Measurements from ENCODE around the gene APLNR.
A peak's percentile ranks its signal among the peaks of the same experiment; 100 is the strongest.

Gene APLNR

GRCh38 chr11:57213342-57214097, 23.5 kb downstream of the APLNR start:
- peak; percentile 32 for DNase-seq (ENCODE audit: low read depth)
- TF ChIP-seq CTCF (conservative IDR thresholded peaks at IDR 0.05; ENCODE audit: control insufficient read depth, insufficient read depth, low read depth, low read length), result no peak
- no peak overlapping the region for H3K4me3 ChIP-seq (ENCODE audit: control insufficient read depth, low read depth, low read length)

GRCh38 chr11:57210781-57211180, 26.3 kb downstream of the APLNR start:
- no peak overlapping the region for H3K4me3 ChIP-seq (ENCODE audit: control insufficient read depth, low read depth, low read length)
- no peak for DNase-seq (ENCODE audit: low read depth)
- TF ChIP-seq CTCF (conservative IDR thresholded peaks at IDR 0.05; ENCODE audit: control insufficient read depth, insufficient read depth, low read depth, low read length), result no peak

GRCh38 chr11:57207168-57207567, 29.9 kb downstream of the APLNR start:
- H3K4me3 ChIP-seq (ENCODE audit: control insufficient read depth, low read depth, low read length), result no peak overlapping the region
- no peak for DNase-seq (ENCODE audit: low read depth)
- TF ChIP-seq CTCF (conservative IDR thresholded peaks at IDR 0.05; ENCODE audit: control insufficient read depth, insufficient read depth, low read depth, low read length), result no peak

GRCh38 chr11:57205041-57205641, 31.9 kb downstream of the APLNR start:
- DNase-seq (ENCODE audit: low read depth), result peak; percentile 27
- no peak overlapping the region for H3K4me3 ChIP-seq (ENCODE audit: control insufficient read depth, low read depth, low read length)
- TF ChIP-seq CTCF (conservative IDR thresholded peaks at IDR 0.05; ENCODE audit: control insufficient read depth, insufficient read depth, low read depth, low read length), result no peak

- no peak for DNase-seq (ENCODE audit: low read depth)
- H3K4me3 ChIP-seq (ENCODE audit: control insufficient read depth, low read depth, low read length), result no peak overlapping the region
- no peak for TF ChIP-seq CTCF (conservative IDR thresholded peaks at IDR 0.05; ENCODE audit: control insufficient read depth, insufficient read depth, low read depth, low read length)
Observed at GRCh38 chr11:57203882-57204480, 33.1 kb downstream of the APLNR start.

GRCh38 chr11:57203359-57203758, 33.7 kb downstream of the APLNR start:
- peak; percentile 29 for DNase-seq (ENCODE audit: low read depth)
- H3K4me3 ChIP-seq (ENCODE audit: control insufficient read depth, low read depth, low read length), result no peak overlapping the region
- TF ChIP-seq CTCF (conservative IDR thresholded peaks at IDR 0.05; ENCODE audit: control insufficient read depth, insufficient read depth, low read depth, low read length), result no peak

Data from fibroblast of mammary gland (primary cell).